B cell (primary cell): ENCODE data around the gene FKBP1A.

Experiments
- EZH2 ChIP-seq: IDR thresholded peaks from 2 replicates; pipeline ENCODE4 v1.6.1; 2012; ENCODE audit warnings: borderline replicate concordance, low read depth, mild to moderate bottlenecking, moderate library complexity, low read length; ENCODE audit not compliant: insufficient read depth, poor library complexity, severe bottlenecking
- TF ChIP-seq, protein P1 (sequence below): fragments of 200-600 bp; IDR thresholded peaks from one replicate; pipeline ENCODE4 v1.8.0; 2022; ENCODE audit warnings: antibody characterized with exemption, mild to moderate bottlenecking

DNA sequence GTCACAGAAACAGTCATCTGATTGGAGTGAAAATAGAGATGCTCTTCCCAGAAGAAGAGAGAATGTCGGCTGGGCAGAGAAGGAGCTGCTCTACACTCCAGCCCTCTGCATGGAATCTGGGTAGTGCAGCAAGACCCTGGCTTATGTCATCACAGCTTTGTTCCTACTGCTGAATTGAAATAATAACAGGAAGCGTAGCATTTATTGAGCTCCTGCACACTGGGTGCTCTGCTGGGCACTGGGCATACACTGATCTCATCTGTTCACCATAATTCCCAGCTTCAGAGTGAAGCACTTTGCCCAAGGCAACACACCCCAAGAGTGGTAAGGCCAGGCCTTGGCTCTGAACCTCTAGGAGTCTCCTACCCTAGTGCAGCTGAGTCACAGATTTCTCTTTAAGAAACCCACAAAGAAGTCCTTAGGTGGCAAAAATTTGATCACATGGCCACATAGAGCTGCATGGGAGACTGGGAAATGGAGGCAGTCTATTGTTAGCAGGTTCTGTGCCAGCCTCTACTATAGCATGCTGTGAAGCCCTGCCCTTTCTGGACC, 60.0 kb downstream of the FKBP1A start:
- TF ChIP-seq, protein P1, sequence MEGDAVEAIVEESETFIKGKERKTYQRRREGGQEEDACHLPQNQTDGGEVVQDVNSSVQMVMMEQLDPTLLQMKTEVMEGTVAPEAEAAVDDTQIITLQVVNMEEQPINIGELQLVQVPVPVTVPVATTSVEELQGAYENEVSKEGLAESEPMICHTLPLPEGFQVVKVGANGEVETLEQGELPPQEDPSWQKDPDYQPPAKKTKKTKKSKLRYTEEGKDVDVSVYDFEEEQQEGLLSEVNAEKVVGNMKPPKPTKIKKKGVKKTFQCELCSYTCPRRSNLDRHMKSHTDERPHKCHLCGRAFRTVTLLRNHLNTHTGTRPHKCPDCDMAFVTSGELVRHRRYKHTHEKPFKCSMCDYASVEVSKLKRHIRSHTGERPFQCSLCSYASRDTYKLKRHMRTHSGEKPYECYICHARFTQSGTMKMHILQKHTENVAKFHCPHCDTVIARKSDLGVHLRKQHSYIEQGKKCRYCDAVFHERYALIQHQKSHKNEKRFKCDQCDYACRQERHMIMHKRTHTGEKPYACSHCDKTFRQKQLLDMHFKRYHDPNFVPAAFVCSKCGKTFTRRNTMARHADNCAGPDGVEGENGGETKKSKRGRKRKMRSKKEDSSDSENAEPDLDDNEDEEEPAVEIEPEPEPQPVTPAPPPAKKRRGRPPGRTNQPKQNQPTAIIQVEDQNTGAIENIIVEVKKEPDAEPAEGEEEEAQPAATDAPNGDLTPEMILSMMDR: no peak
- no peak for TF ChIP-seq EZH2
